Neural progenitor cell (in vitro differentiated cells): ENCODE results near the gene PDLIM5. TPM values are rescaled to one million over a fixed set of nuclear protein-coding genes. Genes with fewer than 3 reads are reported as not detected.

Experiments
- DNase-seq: peaks from one replicate; pipeline ENCODE4 v3.0.0-alpha.2; 2016; ENCODE audit warnings: low spot score
- H2AFZ ChIP-seq: fragments of 200-600 bp; sonication (generic); replicated peaks from 2 replicates; pipeline ENCODE4 v1.6.1; 2016; ENCODE audit warnings: antibody characterized with exemption
- H3F3A ChIP-seq: fragments of 200-600 bp; sonication (generic); 2 replicates; pipeline ENCODE4 v1.6.1; 2016; ENCODE audit warnings: antibody characterized with exemption, low read depth
- H3K27ac ChIP-seq: fragments of 200-600 bp; sonication (generic); 2 replicates; pipeline ENCODE4 v1.5.1; 2016; ENCODE audit warnings: mild to moderate bottlenecking
- H3K27me3 ChIP-seq: fragments of 200-600 bp; sonication (generic); 2 replicates; pipeline ENCODE4 v1.6.1; 2016; ENCODE audit warnings: mild to moderate bottlenecking, moderate library complexity
- H3K36me3 ChIP-seq: fragments of 200-600 bp; sonication (generic); 2 replicates; pipeline ENCODE4 v1.5.1; 2016
- H3K4me1 ChIP-seq: fragments of 200-600 bp; sonication (generic); 2 replicates; pipeline ENCODE4 v1.6.1; 2016; ENCODE audit warnings: mixed run types
- H3K4me2 ChIP-seq: fragments of 200-600 bp; sonication (generic); 2 replicates; pipeline ENCODE4 v1.6.1; 2016
- H3K4me3 ChIP-seq: fragments of 200-600 bp; sonication (generic); 2 replicates; pipeline ENCODE4 v1.5.1; 2016
- H3K79me2 ChIP-seq: fragments of 200-600 bp; sonication (generic); 2 replicates; pipeline ENCODE4 v1.6.1; 2016; ENCODE audit warnings: low read depth
- H3K9ac ChIP-seq: fragments of 200-600 bp; sonication (generic); 2 replicates; pipeline ENCODE4 v1.6.1; 2016
- H3K9me3 ChIP-seq: fragments of 200-600 bp; sonication (generic); 2 replicates; pipeline ENCODE4 v1.5.1; 2016; ENCODE audit warnings: low read depth
- H4K20me1 ChIP-seq: fragments of 200-600 bp; sonication (generic); 2 replicates; pipeline ENCODE4 v1.6.1; 2016; ENCODE audit warnings: low read depth
- H3K27ac Mint-ChIP-seq: 3 replicates; pipeline ENCODE4 v1.8.0; 2021; ENCODE audit warnings: mixed read lengths
- H3K27me3 Mint-ChIP-seq: 2 replicates; pipeline ENCODE4 v1.8.0; 2022; ENCODE audit warnings: low read depth, mild to moderate bottlenecking, inconsistent platforms, moderate library complexity, mixed read lengths; ENCODE audit not compliant: insufficient read depth
- H3K36me3 Mint-ChIP-seq: 3 replicates; pipeline ENCODE4 v1.8.0; 2021; ENCODE audit warnings: mixed read lengths
- H3K4me1 Mint-ChIP-seq: 3 replicates; pipeline ENCODE4 v1.8.0; 2021; ENCODE audit warnings: mixed read lengths
- H3K4me3 Mint-ChIP-seq: 3 replicates; pipeline ENCODE4 v1.8.0; 2021; ENCODE audit warnings: mild to moderate bottlenecking, moderate library complexity, mixed read lengths
- H3K9me3 Mint-ChIP-seq: 3 replicates; pipeline ENCODE4 v1.8.0; 2020; ENCODE audit warnings: mixed read lengths
- CTCF ChIP-seq: fragments of 200-600 bp; sonication (generic); IDR thresholded peaks from 2 replicates; pipeline ENCODE4 v1.5.1; 2017; ENCODE audit warnings: antibody characterized with exemption, mild to moderate bottlenecking
- EZH2 ChIP-seq: fragments of 200-600 bp; sonication (generic); IDR thresholded peaks from 2 replicates; pipeline ENCODE4 v1.6.1; 2017; ENCODE audit warnings: antibody characterized with exemption, mild to moderate bottlenecking, moderate library complexity
- EZH2phosphoT487 ChIP-seq: fragments of 200-600 bp; sonication (generic); IDR thresholded peaks from 2 replicates; pipeline ENCODE4 v1.6.1; 2017; ENCODE audit warnings: antibody characterized with exemption
- total RNA-seq: library from RNA; depleted of rRNA; stranded (reverse); fragments of >200 nt; gene quantifications from 2 replicates; pipeline ENCODE4 v1.2.3, GENCODE V29; 2015; ENCODE audit warnings: low replicate concordance

Gene PDLIM5
- total RNA-seq, 1 donor from 2014 or later: 68.4 TPM

GRCh38 chr4:94548571-94548970 is 96.8 kb downstream of the PDLIM5 start:
- peaks cover 3% of the 10 kb centered on the region for H3K9me3 Mint-ChIP-seq
- no peaks in the 10 kb centered on the region for H3K27me3 Mint-ChIP-seq
- no peak overlapping the region for H3K4me3 Mint-ChIP-seq
- no peaks in the 10 kb centered on the region for H3K9me3 ChIP-seq
- no peaks in the 10 kb centered on the region for H4K20me1 ChIP-seq
- H3K4me3 ChIP-seq: no peak overlapping the region
- no peak overlapping the region for H3K9ac ChIP-seq
- no peaks in the 10 kb centered on the region for H3K27me3 ChIP-seq
- no peaks in the 10 kb centered on the region for H3K79me2 ChIP-seq
- H3K36me3 ChIP-seq: no peaks in the 10 kb centered on the region
- no peak overlapping the region for H3K27ac Mint-ChIP-seq
- peaks cover 10% of the 10 kb centered on the region for H3K4me1 Mint-ChIP-seq
- peaks cover 17% of the 10 kb centered on the region for H3K36me3 Mint-ChIP-seq
- H3K27ac ChIP-seq: peak overlapping the region; percentile 40
- no peak for TF ChIP-seq EZH2phosphoT487
- no peak for TF ChIP-seq CTCF
- TF ChIP-seq EZH2: no peak
- H2AFZ ChIP-seq: no peak overlapping the region
- H3K4me1 ChIP-seq: peaks cover 15% of the 10 kb centered on the region
- H3F3A ChIP-seq: no peaks in the 10 kb centered on the region
- peak; percentile 36 for DNase-seq
- H3K4me2 ChIP-seq: peak overlapping the region; percentile 17

GRCh38 chr4:94550352-94550751 is 98.6 kb downstream of the PDLIM5 start:
- no peaks in the 10 kb centered on the region for H3K27me3 Mint-ChIP-seq
- Histone ChIP-seq H3K9ac (no peak overlapping the region), H2AFZ (no peak overlapping the region), H3K36me3 (no peaks in the 10 kb centered on the region), H3K27me3 (no peaks in the 10 kb centered on the region), H3K4me2 (no peak overlapping the region), H3K4me3 (no peak overlapping the region), H3K4me1 (peaks cover 15% of the 10 kb centered on the region), H4K20me1 (no peaks in the 10 kb centered on the region), H3F3A (no peaks in the 10 kb centered on the region), H3K27ac (no peak overlapping the region), H3K79me2 (no peaks in the 10 kb centered on the region), H3K9me3 (no peaks in the 10 kb centered on the region)
- TF ChIP-seq EZH2 (no peak), CTCF (no peak), EZH2phosphoT487 (no peak)
- peaks cover 3% of the 10 kb centered on the region for H3K9me3 Mint-ChIP-seq
- peaks cover 7% of the 10 kb centered on the region for H3K4me1 Mint-ChIP-seq
- peaks cover 12% of the 10 kb centered on the region for H3K36me3 Mint-ChIP-seq
- no peak overlapping the region for H3K4me3 Mint-ChIP-seq
- no peak for DNase-seq
- no peak overlapping the region for H3K27ac Mint-ChIP-seq

- no peaks in the 10 kb centered on the region for H3K27me3 ChIP-seq
- peaks cover 7% of the 10 kb centered on the region for H3K4me1 Mint-ChIP-seq
- no peak overlapping the region for H3K27ac ChIP-seq
- H4K20me1 ChIP-seq: no peaks in the 10 kb centered on the region
- H3K27ac Mint-ChIP-seq: no peak overlapping the region
- no peak for TF ChIP-seq CTCF
- no peak for TF ChIP-seq EZH2phosphoT487
- TF ChIP-seq EZH2: no peak
- H3K36me3 Mint-ChIP-seq: peaks cover 12% of the 10 kb centered on the region
- no peak overlapping the region for H3K4me3 ChIP-seq
- no peaks in the 10 kb centered on the region for H3K79me2 ChIP-seq
- H3F3A ChIP-seq: no peaks in the 10 kb centered on the region
- H3K4me1 ChIP-seq: peaks cover 15% of the 10 kb centered on the region
- H3K27me3 Mint-ChIP-seq: no peaks in the 10 kb centered on the region
- H3K9ac ChIP-seq: no peak overlapping the region
- no peak for DNase-seq
- no peaks in the 10 kb centered on the region for H3K36me3 ChIP-seq
- no peak overlapping the region for H3K4me2 ChIP-seq
- no peaks in the 10 kb centered on the region for H3K9me3 ChIP-seq
- peaks cover 3% of the 10 kb centered on the region for H3K9me3 Mint-ChIP-seq
- H2AFZ ChIP-seq: no peak overlapping the region
- H3K4me3 Mint-ChIP-seq: no peak overlapping the region
Observed at GRCh38 chr4:94550851-94551250, 99.1 kb downstream of the PDLIM5 start.
